ENCODE results near the gene PSMD2. TPM values are rescaled to one million over a fixed set of nuclear protein-coding genes. Genes with fewer than 3 reads are reported as not detected.
A peak's percentile ranks its signal among the peaks of the same experiment; 100 is the strongest.

PSMD2 gene
- polyA plus RNA-seq, 3 donors: 138 to 186 (median 167) TPM

DNA sequence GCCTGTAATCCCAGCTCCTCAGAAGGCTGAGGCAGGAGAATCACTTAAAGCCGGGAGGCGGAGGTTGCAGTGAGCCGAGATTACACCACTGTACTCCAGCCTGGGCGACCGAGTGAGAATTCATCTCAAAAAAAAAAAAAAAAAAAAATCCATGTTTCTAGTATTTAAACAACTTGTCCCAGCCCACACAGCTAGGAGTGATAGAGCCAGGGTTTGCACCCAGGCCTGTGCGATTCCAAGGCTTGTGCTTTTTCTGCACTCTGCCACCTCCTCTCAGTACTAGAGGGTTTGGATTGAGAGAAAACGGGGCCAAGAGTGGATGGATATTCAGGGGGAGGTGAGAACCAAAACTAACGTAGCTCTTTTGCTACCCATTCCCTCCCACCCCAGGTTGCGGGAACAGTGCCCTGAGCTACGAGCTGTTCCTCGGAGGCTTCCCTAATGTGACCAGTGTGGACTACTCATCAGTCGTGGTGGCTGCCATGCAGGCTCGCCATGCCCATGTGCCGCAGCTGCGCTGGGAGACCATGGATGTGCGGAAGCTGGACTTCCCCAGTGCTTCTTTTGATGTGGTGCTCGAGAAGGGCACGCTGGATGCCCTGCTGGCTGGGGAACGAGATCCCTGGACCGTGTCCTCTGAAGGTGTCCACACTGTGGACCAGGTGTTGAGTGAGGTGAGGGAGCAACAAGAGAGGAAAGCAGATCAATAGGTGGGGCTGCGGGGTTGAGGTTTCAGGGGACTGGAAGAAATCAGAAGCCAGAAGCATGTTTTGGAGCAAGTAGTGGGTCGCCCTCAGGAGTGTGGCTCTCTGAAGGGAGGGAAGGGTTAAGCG, 41.7 kb upstream of the PSMD2 start:
- H3K9ac ChIP-seq (ENCODE audit: insufficient read depth, low read length, poor library complexity, severe bottlenecking): no peak overlapping the region
- no peak overlapping the region for H3K27ac ChIP-seq (ENCODE audit: low read depth in 1 of 2, low read length in 2 of 2)
- DNase-seq: no peak
- H3K36me3 Mint-ChIP-seq: peaks cover 27 to 34% of the 10 kb centered on the region in 2 donors
- peaks cover 16% of the 10 kb centered on the region for H4K20me1 ChIP-seq (ENCODE audit: insufficient read depth, low read length)
- H3K9me3 Mint-ChIP-seq: peaks cover 0 to 27% (median 15%) of the 10 kb centered on the region in 7 donors
- peaks cover 28 to 41% (median 37%) of the 10 kb centered on the region in 3 donors for H3K27me3 Mint-ChIP-seq (ENCODE audit: low read depth in 3 of 3)
- peaks cover 0 to 8% of the 10 kb centered on the region in 2 donors for H3K36me3 ChIP-seq (replicated peaks in 1 of 2; ENCODE audit: control insufficient read depth in 1 of 2, insufficient read depth in 2 of 2, low read length in 2 of 2)
- H3K27me3 ChIP-seq (ENCODE audit: control insufficient read depth in 2 of 2, insufficient read depth in 2 of 2, low read length in 2 of 2): peaks cover 25 to 34% of the 10 kb centered on the region in 2 donors
- H3K4me1 Mint-ChIP-seq: peaks cover 19% of the 10 kb centered on the region
- H3K4me2 ChIP-seq (replicated peaks; ENCODE audit: extremely low read depth, low read length, poor library complexity, severe bottlenecking): no peak overlapping the region
- no peak overlapping the region for H3K4me3 Mint-ChIP-seq
- no peak overlapping the region for H3K4me3 ChIP-seq (replicated peaks in 1 of 3; ENCODE audit: low read depth in 2 of 3, low read length in 3 of 3)
- no peak overlapping the region for H3K27ac Mint-ChIP-seq
- 98% methylated on average over 14 of the region's 23 CpGs for WGBS (ENCODE audit: insufficient coverage)
- H2AFZ ChIP-seq (ENCODE audit: insufficient read depth, low read depth, low read length, poor library complexity, severe bottlenecking): no peak overlapping the region
- peaks cover 0 to 7% of the 10 kb centered on the region in 2 donors for H3K9me3 ChIP-seq (replicated peaks in 1 of 2; ENCODE audit: control insufficient read depth in 1 of 2, insufficient read depth in 1 of 2, low read length in 2 of 2)
- intact Hi-C loops (cut with micrococcal nuclease): loop anchor here in 1 of 2 donors (10.0 kb wide), 1 partner anchor 362 kb away; no protein-coding TSS in a partner anchor
- peaks cover 17 to 21% of the 10 kb centered on the region in 2 donors for H3K4me1 ChIP-seq (ENCODE audit: control insufficient read depth in 1 of 2, insufficient read depth in 2 of 2, low read length in 2 of 2)
- no peaks in the 10 kb centered on the region for H3K79me2 ChIP-seq (ENCODE audit: insufficient read depth, low read length)
- TF ChIP-seq, protein P1, sequence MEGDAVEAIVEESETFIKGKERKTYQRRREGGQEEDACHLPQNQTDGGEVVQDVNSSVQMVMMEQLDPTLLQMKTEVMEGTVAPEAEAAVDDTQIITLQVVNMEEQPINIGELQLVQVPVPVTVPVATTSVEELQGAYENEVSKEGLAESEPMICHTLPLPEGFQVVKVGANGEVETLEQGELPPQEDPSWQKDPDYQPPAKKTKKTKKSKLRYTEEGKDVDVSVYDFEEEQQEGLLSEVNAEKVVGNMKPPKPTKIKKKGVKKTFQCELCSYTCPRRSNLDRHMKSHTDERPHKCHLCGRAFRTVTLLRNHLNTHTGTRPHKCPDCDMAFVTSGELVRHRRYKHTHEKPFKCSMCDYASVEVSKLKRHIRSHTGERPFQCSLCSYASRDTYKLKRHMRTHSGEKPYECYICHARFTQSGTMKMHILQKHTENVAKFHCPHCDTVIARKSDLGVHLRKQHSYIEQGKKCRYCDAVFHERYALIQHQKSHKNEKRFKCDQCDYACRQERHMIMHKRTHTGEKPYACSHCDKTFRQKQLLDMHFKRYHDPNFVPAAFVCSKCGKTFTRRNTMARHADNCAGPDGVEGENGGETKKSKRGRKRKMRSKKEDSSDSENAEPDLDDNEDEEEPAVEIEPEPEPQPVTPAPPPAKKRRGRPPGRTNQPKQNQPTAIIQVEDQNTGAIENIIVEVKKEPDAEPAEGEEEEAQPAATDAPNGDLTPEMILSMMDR (IDR thresholded peaks at IDR 0.05): no peak

DNA sequence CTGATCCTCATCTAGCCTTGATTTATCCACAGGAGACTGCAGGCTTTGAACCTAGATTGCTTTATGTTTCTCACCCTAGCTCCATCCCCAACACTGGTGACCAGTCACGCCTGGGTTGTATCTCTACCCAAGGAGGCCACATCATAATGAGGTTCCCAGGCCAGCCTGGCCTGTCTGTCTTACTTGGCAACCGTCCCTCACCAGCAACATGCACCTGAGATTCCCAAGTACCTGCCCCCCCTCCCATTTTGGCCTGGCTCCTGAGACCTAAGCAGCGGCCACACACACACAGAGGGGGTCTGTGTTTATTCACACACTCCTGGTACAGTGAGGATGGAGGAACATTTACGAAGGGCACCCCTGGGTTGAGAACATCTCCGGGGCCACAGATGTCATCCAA, 40.1 kb upstream of the PSMD2 start:
- peak overlapping the region in 1 of 2 donors; percentile 89 for H3K4me3 Mint-ChIP-seq
- Histone ChIP-seq H3K4me2 (replicated peaks; ENCODE audit: extremely low read depth, low read length, poor library complexity, severe bottlenecking) (no peak overlapping the region), H3K79me2 (ENCODE audit: insufficient read depth, low read length) (no peaks in the 10 kb centered on the region), H3K27ac (ENCODE audit: low read depth in 1 of 2, low read length in 2 of 2) (no peak overlapping the region), H4K20me1 (ENCODE audit: insufficient read depth, low read length) (peaks cover 16% of the 10 kb centered on the region), H3K9me3 (replicated peaks in 1 of 2; ENCODE audit: control insufficient read depth in 1 of 2, insufficient read depth in 1 of 2, low read length in 2 of 2) (peaks cover 0 to 15% of the 10 kb centered on the region in 2 donors), H3K4me3 (replicated peaks in 1 of 3; ENCODE audit: low read depth in 2 of 3, low read length in 3 of 3) (no peak overlapping the region), H2AFZ (ENCODE audit: insufficient read depth, low read depth, low read length, poor library complexity, severe bottlenecking) (no peak overlapping the region), H3K27me3 (ENCODE audit: control insufficient read depth in 2 of 2, insufficient read depth in 2 of 2, low read length in 2 of 2) (peaks cover 34 to 49% of the 10 kb centered on the region in 2 donors), H3K4me1 (ENCODE audit: control insufficient read depth in 1 of 2, insufficient read depth in 2 of 2, low read length in 2 of 2) (peaks cover 18 to 22% of the 10 kb centered on the region in 2 donors), H3K9ac (ENCODE audit: insufficient read depth, low read length, poor library complexity, severe bottlenecking) (no peak overlapping the region), H3K36me3 (replicated peaks in 1 of 2; ENCODE audit: control insufficient read depth in 1 of 2, insufficient read depth in 2 of 2, low read length in 2 of 2) (peaks cover 0 to 8% of the 10 kb centered on the region in 2 donors)
- H3K4me1 Mint-ChIP-seq: peaks cover 23% of the 10 kb centered on the region
- WGBS (ENCODE audit: insufficient coverage): 90% methylated on average over 2 of the region's 5 CpGs
- no peak overlapping the region for H3K27ac Mint-ChIP-seq
- H3K27me3 Mint-ChIP-seq (ENCODE audit: low read depth in 3 of 3): peaks cover 42 to 56% (median 53%) of the 10 kb centered on the region in 3 donors
- TF ChIP-seq, protein P1 (IDR thresholded peaks at IDR 0.05): no peak
- DNase-seq: no peak
- intact Hi-C loops (cut with micrococcal nuclease): loop anchor here in 1 of 2 donors (10.0 kb wide), 1 partner anchor 364 kb away; no protein-coding TSS in a partner anchor
- H3K9me3 Mint-ChIP-seq: peaks cover 0 to 35% (median 18%) of the 10 kb centered on the region in 7 donors
- H3K36me3 Mint-ChIP-seq: peaks cover 27 to 38% of the 10 kb centered on the region in 2 donors
